ENCODE measurements around the gene KRT17.
"Not testable (repeated sequence)": the region's sequence is repeated elsewhere in the genome, so short reads cannot be mapped to it uniquely, and the experiment has no call there.

Gene KRT17

GRCh38 chr17:41651625-41652460 lies 27.5 kb upstream of the KRT17 start:
- Histone ChIP-seq H3K9ac (ENCODE audit: low read depth, low read length) (no peak overlapping the region), H3K27me3 (ENCODE audit: insufficient read depth, low read length) (no peaks in the 10 kb centered on the region), H3K4me1 (ENCODE audit: insufficient read depth, low read length) (no peaks in the 10 kb centered on the region; the same call in 1 of the 2 replicates), H3K36me3 (ENCODE audit: insufficient read depth, low read depth, low read length) (no peaks in the 10 kb centered on the region), H3K4me3 (ENCODE audit: low read length) (no peak overlapping the region), H3K27ac (ENCODE audit: low read length) (no peak overlapping the region), H3K9me3 (ENCODE audit: insufficient read depth, low read depth, low read length) (no peaks in the 10 kb centered on the region)

GRCh38 chr17:41650794-41651624 lies 26.6 kb upstream of the KRT17 start:
- Histone ChIP-seq H3K4me3 (ENCODE audit: low read length) (no peak overlapping the region), H3K9me3 (ENCODE audit: insufficient read depth, low read depth, low read length) (no peaks in the 10 kb centered on the region), H3K4me1 (ENCODE audit: insufficient read depth, low read length) (no peaks in the 10 kb centered on the region; the same call in 1 of the 2 replicates), H3K27me3 (ENCODE audit: insufficient read depth, low read length) (no peaks in the 10 kb centered on the region), H3K36me3 (ENCODE audit: insufficient read depth, low read depth, low read length) (no peaks in the 10 kb centered on the region), H3K27ac (ENCODE audit: low read length) (no peak overlapping the region), H3K9ac (ENCODE audit: low read depth, low read length) (no peak overlapping the region)

GRCh38 chr17:41649923-41650519 lies 25.6 kb upstream of the KRT17 start:
- Histone ChIP-seq H3K9ac (ENCODE audit: low read depth, low read length) (no peak overlapping the region), H3K9me3 (ENCODE audit: insufficient read depth, low read depth, low read length) (no peaks in the 10 kb centered on the region), H3K4me1 (ENCODE audit: insufficient read depth, low read length) (no peaks in the 10 kb centered on the region; the same call in 1 of the 2 replicates), H3K36me3 (ENCODE audit: insufficient read depth, low read depth, low read length) (no peaks in the 10 kb centered on the region), H3K27ac (ENCODE audit: low read length) (no peak overlapping the region), H3K4me3 (ENCODE audit: low read length) (no peak overlapping the region), H3K27me3 (ENCODE audit: insufficient read depth, low read length) (no peaks in the 10 kb centered on the region)

GRCh38 chr17:41648411-41649195 lies 24.2 kb upstream of the KRT17 start:
- H3K36me3 ChIP-seq (ENCODE audit: insufficient read depth, low read depth, low read length): no peaks in the 10 kb centered on the region
- H3K27ac ChIP-seq (ENCODE audit: low read length): no peak overlapping the region
- H3K27me3 ChIP-seq (ENCODE audit: insufficient read depth, low read length): no peaks in the 10 kb centered on the region
- no peak overlapping the region for H3K9ac ChIP-seq (ENCODE audit: low read depth, low read length)
- H3K4me3 ChIP-seq (ENCODE audit: low read length): peak overlapping the region; percentile 59; the same call in 1 of the 2 replicates
- H3K4me1 ChIP-seq (ENCODE audit: insufficient read depth, low read length): no peaks in the 10 kb centered on the region; the same call in 1 of the 2 replicates
- no peaks in the 10 kb centered on the region for H3K9me3 ChIP-seq (ENCODE audit: insufficient read depth, low read depth, low read length)

DNA sequence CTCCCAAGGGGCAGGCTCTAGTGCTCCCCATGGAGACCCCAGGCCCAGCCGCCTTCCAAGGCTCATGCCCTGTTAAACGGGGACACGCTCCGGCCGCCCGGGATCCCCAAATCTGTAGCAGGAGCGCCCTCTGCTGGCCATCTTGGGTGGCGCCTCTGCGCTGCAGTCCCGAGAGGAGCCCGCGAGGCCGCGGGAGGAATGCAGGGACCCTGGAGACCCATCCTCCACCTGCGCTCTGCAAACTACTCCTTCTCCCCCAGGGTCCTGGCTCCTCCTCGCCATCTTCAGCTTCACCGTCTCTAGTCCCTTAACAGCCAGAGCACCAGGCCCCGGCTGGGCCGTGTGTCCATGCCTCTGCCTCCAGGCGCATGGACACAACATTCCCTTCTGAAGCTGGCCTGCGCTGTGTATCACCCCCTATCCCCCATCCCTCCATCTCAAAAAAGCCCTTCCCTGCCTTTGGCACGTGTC lies 23.6 kb upstream of the KRT17 start:
- Histone ChIP-seq H3K9ac (ENCODE audit: low read depth, low read length) (no peak overlapping the region), H3K9me3 (ENCODE audit: insufficient read depth, low read depth, low read length) (no peaks in the 10 kb centered on the region), H3K36me3 (ENCODE audit: insufficient read depth, low read depth, low read length) (no peaks in the 10 kb centered on the region), H3K27me3 (ENCODE audit: insufficient read depth, low read length) (no peaks in the 10 kb centered on the region), H3K4me1 (ENCODE audit: insufficient read depth, low read length) (no peaks in the 10 kb centered on the region; the same call in 1 of the 2 replicates), H3K27ac (ENCODE audit: low read length) (no peak overlapping the region), H3K4me3 (ENCODE audit: low read length) (peak overlapping the region; percentile 59; the same call in 1 of the 2 replicates)

DNA sequence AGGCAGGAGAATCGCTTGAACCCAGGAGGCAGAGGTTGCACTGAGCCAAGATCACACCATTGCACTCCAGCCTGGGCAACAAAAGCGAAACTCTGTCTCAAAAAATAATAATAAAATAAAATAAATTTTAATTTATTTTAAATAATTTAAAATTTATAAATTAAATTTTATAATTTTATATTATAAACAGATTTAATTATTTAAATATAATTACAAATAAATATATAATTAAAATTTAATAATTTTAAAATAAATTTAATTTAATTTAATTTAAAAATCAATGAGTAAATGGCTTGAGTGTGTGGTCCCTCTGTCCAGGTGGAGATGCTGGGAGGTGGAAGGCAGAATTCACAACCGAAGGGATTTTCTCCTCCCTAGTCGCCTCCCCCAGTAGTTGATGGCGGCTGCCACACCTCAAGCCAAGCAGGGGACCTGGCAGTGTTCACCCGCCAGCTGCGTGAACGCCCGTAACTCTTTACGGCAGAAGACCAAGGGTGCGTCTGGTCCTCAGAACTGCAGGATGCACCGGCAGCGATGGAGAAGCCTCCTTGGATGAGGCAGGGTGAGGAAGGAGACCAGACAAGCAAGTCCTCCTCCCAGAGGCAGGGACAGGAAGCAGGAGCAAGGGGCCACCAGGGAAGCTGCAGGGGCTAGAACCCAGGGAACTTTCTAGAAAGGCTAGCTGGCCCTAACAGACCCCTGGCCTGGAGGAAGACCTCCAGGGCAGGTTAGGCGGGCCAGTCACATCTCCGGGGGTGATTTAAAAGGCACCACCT lies 22.9 kb upstream of the KRT17 start:
- no peak overlapping the region for H3K9ac ChIP-seq (ENCODE audit: low read depth, low read length)
- H3K27me3 ChIP-seq (ENCODE audit: insufficient read depth, low read length): no peaks in the 10 kb centered on the region
- no peak overlapping the region for H3K27ac ChIP-seq (ENCODE audit: low read length)
- no peaks in the 10 kb centered on the region for H3K36me3 ChIP-seq (ENCODE audit: insufficient read depth, low read depth, low read length)
- no peaks in the 10 kb centered on the region; the same call in 1 of the 2 replicates for H3K4me1 ChIP-seq (ENCODE audit: insufficient read depth, low read length)
- H3K4me3 ChIP-seq (ENCODE audit: low read length): no peak overlapping the region
- H3K9me3 ChIP-seq (ENCODE audit: insufficient read depth, low read depth, low read length): no peaks in the 10 kb centered on the region

GRCh38 chr17:41642252-41643156 lies 18.1 kb upstream of the KRT17 start:
- H3K9me3 ChIP-seq (ENCODE audit: insufficient read depth, low read depth, low read length): no peaks in the 10 kb centered on the region
- H3K27ac ChIP-seq (ENCODE audit: low read length): no peak overlapping the region
- no peaks in the 10 kb centered on the region; the same call in 1 of the 2 replicates for H3K4me1 ChIP-seq (ENCODE audit: insufficient read depth, low read length)
- no peak overlapping the region for H3K9ac ChIP-seq (ENCODE audit: low read depth, low read length)
- no peak overlapping the region for H3K4me3 ChIP-seq (ENCODE audit: low read length)
- no peaks in the 10 kb centered on the region for H3K27me3 ChIP-seq (ENCODE audit: insufficient read depth, low read length)
- H3K36me3 ChIP-seq (ENCODE audit: insufficient read depth, low read depth, low read length): no peaks in the 10 kb centered on the region

- H3K9me3 ChIP-seq (ENCODE audit: insufficient read depth, low read depth, low read length); H3K27ac ChIP-seq (ENCODE audit: low read length); H3K4me1 ChIP-seq (ENCODE audit: insufficient read depth, low read length); H3K36me3 ChIP-seq (ENCODE audit: insufficient read depth, low read depth, low read length); H3K9ac ChIP-seq (ENCODE audit: low read depth, low read length); H3K4me3 ChIP-seq (ENCODE audit: low read length); H3K27me3 ChIP-seq (ENCODE audit: insufficient read depth, low read length): not testable (repeated sequence)
These were observed 16.2 kb upstream of the KRT17 start for GRCh38 chr17:41640596-41640995.

- H3K9ac ChIP-seq (ENCODE audit: low read depth, low read length): no peak overlapping the region
- no peaks in the 10 kb centered on the region for H3K4me1 ChIP-seq (ENCODE audit: insufficient read depth, low read length)
- H3K27ac ChIP-seq (ENCODE audit: low read length): no peak overlapping the region
- H3K27me3 ChIP-seq (ENCODE audit: insufficient read depth, low read length): no peaks in the 10 kb centered on the region
- no peak overlapping the region for H3K4me3 ChIP-seq (ENCODE audit: low read length)
- H3K9me3 ChIP-seq (ENCODE audit: insufficient read depth, low read depth, low read length): no peaks in the 10 kb centered on the region
- no peaks in the 10 kb centered on the region for H3K36me3 ChIP-seq (ENCODE audit: insufficient read depth, low read depth, low read length)
These were observed 15.4 kb upstream of the KRT17 start for GRCh38 chr17:41639492-41640473.
